H9 (cell line): ENCODE results near the gene NAIF1. TPM values are rescaled to one million over a fixed set of nuclear protein-coding genes. Genes with fewer than 3 reads are reported as not detected.
A peak's percentile ranks its signal among the peaks of the same experiment; 100 is the strongest.

ENCODE experiments used
- DNase-seq: peaks from one replicate; pipeline ENCODE4 v3.0.0-alpha.2; 2017
- H2AFZ ChIP-seq: one replicate; pipeline ENCODE4 v1.6.1; 2013; ENCODE audit warnings: mild to moderate bottlenecking, low read length, control low read depth, moderate library complexity
- H2AK5ac ChIP-seq: 2 replicates; pipeline ENCODE4 v1.6.1; 2013; ENCODE audit warnings: low read length, control low read depth, mixed read lengths; ENCODE audit not compliant: insufficient read length
- H2BK120ac ChIP-seq: one replicate; pipeline ENCODE4 v1.6.1; 2013; ENCODE audit warnings: low read depth, mild to moderate bottlenecking, low read length, control low read depth, inconsistent platforms; ENCODE audit not compliant: poor library complexity, severe bottlenecking
- H2BK12ac ChIP-seq: 2 replicates; pipeline ENCODE4 v1.6.1; 2013; ENCODE audit warnings: low read length, control low read depth, mixed read lengths, low read depth; ENCODE audit not compliant: insufficient read length
- H2BK15ac ChIP-seq: 2 replicates; pipeline ENCODE4 v1.6.1; 2013; ENCODE audit warnings: low read depth, low read length, control low read depth
- H2BK20ac ChIP-seq: one replicate; pipeline ENCODE4 v1.6.1; 2013; ENCODE audit warnings: low read depth, mild to moderate bottlenecking, low read length, control low read depth, inconsistent platforms; ENCODE audit not compliant: poor library complexity, severe bottlenecking
- H2BK5ac ChIP-seq: 2 replicates; pipeline ENCODE4 v1.6.1; 2013; ENCODE audit warnings: low read length, control low read depth, mixed read lengths; ENCODE audit not compliant: insufficient read length
- H3K14ac ChIP-seq: 2 replicates; pipeline ENCODE4 v1.6.1; 2013; ENCODE audit warnings: low read length, control low read depth; ENCODE audit not compliant: insufficient read depth
- H3K18ac ChIP-seq: 2 replicates; pipeline ENCODE4 v1.6.1; 2013; ENCODE audit warnings: low read depth, mild to moderate bottlenecking, mixed read lengths, low read length, control low read depth; ENCODE audit not compliant: insufficient read length
- H3K23ac ChIP-seq: 2 replicates; pipeline ENCODE4 v1.6.1; 2013; ENCODE audit warnings: low read length, control low read depth, mixed read lengths, low read depth; ENCODE audit not compliant: insufficient read length
- H3K23me2 ChIP-seq: 2 replicates; pipeline ENCODE4 v1.6.1; 2013; ENCODE audit warnings: low read depth, mild to moderate bottlenecking, mixed read lengths, low read length, control low read depth; ENCODE audit not compliant: insufficient read length, poor library complexity, severe bottlenecking
- H3K27ac ChIP-seq: 2 replicates; pipeline ENCODE4 v1.5.1; 2013; ENCODE audit warnings: low read length, control low read depth, mixed read lengths, low read depth; ENCODE audit not compliant: insufficient read length
- H3K27me3 ChIP-seq: 2 replicates; pipeline ENCODE4 v1.6.1; 2013; ENCODE audit warnings: low read length, control low read depth, inconsistent platforms; ENCODE audit not compliant: insufficient read depth
- H3K4ac ChIP-seq: 2 replicates; pipeline ENCODE4 v1.6.1; 2013; ENCODE audit warnings: low read depth, mild to moderate bottlenecking, control low read depth, inconsistent platforms, low read length, moderate library complexity
- H3K4me1 ChIP-seq: 2 replicates; pipeline ENCODE4 v1.6.1; 2013; ENCODE audit warnings: low read length, control low read depth, inconsistent platforms; ENCODE audit not compliant: insufficient read depth
- H3K4me2 ChIP-seq: 2 replicates; pipeline ENCODE4 v1.6.1; 2013; ENCODE audit warnings: low read length, control low read depth, mixed read lengths; ENCODE audit not compliant: insufficient read length, insufficient read depth
- H3K56ac ChIP-seq: 2 replicates; pipeline ENCODE4 v1.6.1; 2013; ENCODE audit warnings: low read depth, mild to moderate bottlenecking, mixed read lengths, low read length, control low read depth; ENCODE audit not compliant: insufficient read length
- H3K79me1 ChIP-seq: 2 replicates; pipeline ENCODE4 v1.6.1; 2013; ENCODE audit warnings: low read depth, mild to moderate bottlenecking, moderate library complexity, low read length, control low read depth, inconsistent platforms; ENCODE audit not compliant: insufficient read depth, poor library complexity, severe bottlenecking
- H3K79me2 ChIP-seq: 2 replicates; pipeline ENCODE4 v1.6.1; 2013; ENCODE audit warnings: low read length, control low read depth, inconsistent platforms; ENCODE audit not compliant: insufficient read depth
- H3K9ac ChIP-seq: 2 replicates; pipeline ENCODE4 v1.6.1; 2013; ENCODE audit warnings: low read length, control low read depth, mixed read lengths; ENCODE audit not compliant: insufficient read length; ENCODE audit errors: extremely low read depth
- H3K9me3 ChIP-seq: one replicate; pipeline ENCODE4 v1.6.1; 2013; ENCODE audit warnings: low read depth, low read length, inconsistent platforms; ENCODE audit not compliant: control insufficient read depth
- H3T11ph ChIP-seq: one replicate; pipeline ENCODE4 v1.6.1; 2013; ENCODE audit warnings: mild to moderate bottlenecking, low read length, control low read depth, inconsistent platforms
- H4K20me1 ChIP-seq: one replicate; pipeline ENCODE4 v1.6.1; 2013; ENCODE audit not compliant: control insufficient read depth, insufficient read length, insufficient read depth
- H4K5ac ChIP-seq: 2 replicates; pipeline ENCODE4 v1.6.1; 2013; ENCODE audit warnings: low read depth, mild to moderate bottlenecking, mixed read lengths, low read length, control low read depth; ENCODE audit not compliant: insufficient read length
- H4K8ac ChIP-seq: replicated peaks from 2 replicates; pipeline ENCODE4 v1.6.1; 2013; ENCODE audit warnings: low read length, control low read depth, mixed read lengths, low read depth; ENCODE audit not compliant: insufficient read length
- H4K91ac ChIP-seq: 2 replicates; pipeline ENCODE4 v1.6.1; 2013; ENCODE audit warnings: low read depth, mild to moderate bottlenecking, moderate library complexity, mixed read lengths, low read length, control low read depth; ENCODE audit not compliant: insufficient read length
- H3K27ac Mint-ChIP-seq, 3 experiments: 2 replicates in 2 of 3; 3 replicates in 1 of 3; pipeline ENCODE4 v1.8.0; 2020 to 2021; ENCODE audit warnings: mixed read lengths in 3 of 3, mild to moderate bottlenecking in 1 of 3, moderate library complexity in 1 of 3
- H3K27me3 Mint-ChIP-seq: 2 replicates; pipeline ENCODE4 v1.8.0; 2021; ENCODE audit warnings: low read depth, mild to moderate bottlenecking, moderate library complexity, mixed read lengths
- H3K36me3 Mint-ChIP-seq, 3 experiments: 2 replicates in 2 of 3; 3 replicates in 1 of 3; pipeline ENCODE4 v1.8.0; 2020 to 2021; ENCODE audit warnings: low read depth in 3 of 3, mixed read lengths in 3 of 3; ENCODE audit not compliant: insufficient read depth in 1 of 3
- H3K4me1 Mint-ChIP-seq, 2 experiments: 2 replicates each; pipeline ENCODE4 v1.8.0; 2020; ENCODE audit warnings: mixed read lengths in 2 of 2
- H3K4me3 Mint-ChIP-seq, 2 experiments: 2 replicates in 1 of 2; 3 replicates in 1 of 2; pipeline ENCODE4 v1.8.0; 2020 to 2021; ENCODE audit warnings: mild to moderate bottlenecking in 2 of 2, mixed read lengths in 2 of 2, moderate library complexity in 1 of 2
- H3K9me3 Mint-ChIP-seq, 2 experiments: 2 replicates in 1 of 2; 3 replicates in 1 of 2; pipeline ENCODE4 v1.8.0; 2020; ENCODE audit warnings: mild to moderate bottlenecking in 2 of 2, mixed read lengths in 2 of 2, moderate library complexity in 1 of 2
- CTCF ChIP-seq: fragments of 200-600 bp; sonication (generic); conservative IDR thresholded peaks from 3 replicates; pipeline ENCODE4 v1.8.0; 2021; ENCODE audit warnings: antibody characterized with exemption, mild to moderate bottlenecking
- WGBS: extraction: QIAGEN DNeasy Blood & Tissue Kit; methylation state at CpG from one replicate; pipeline ENCODE4 v1.1.7; 2013; ENCODE audit warnings: missing lambda C conversion rate, low lambda C conversion rate, mixed read lengths; ENCODE audit not compliant: insufficient read length; ENCODE audit errors: extremely low coverage; 5-methylcytosine and 5-hydroxymethylcytosine counted together
- total RNA-seq: library from RNA; stranded (reverse); gene quantifications from 2 replicates; pipeline ENCODE4 v1.2.1, GENCODE V29; 2021

NAIF1 gene
- total RNA-seq, 1 experiment from 2014 or later, result 6.3 TPM

GRCh38 chr9:128067645-128068385, 695 bp upstream of the NAIF1 start, which contains the start of gene SLC25A25:
TSS of gene SLC25A25 (plus strand) at chr9:128068232. CDS start at chr9:128068320, 88 bp downstream.
- H3K4me3 Mint-ChIP-seq, result peak within 1 kb of the TSS in 1 of 2 experiments; percentile 91; a peak in 4 of 5 replicates
- WGBS, result no CpG with 5 or more reads among the region's 67 CpGs

More at GRCh38 chr9:128067645-128068385, 695 bp upstream of the NAIF1 start, which contains the start of gene SLC25A25:
- Histone ChIP-seq H4K91ac (no peak within 1 kb of the TSS), H2BK20ac (no peak within 1 kb of the TSS), H3K4me1 (peaks cover 2% of the 10 kb centered on the region; the same call in 1 of the 2 replicates), H3K27ac (peak within 1 kb of the TSS; percentile 83), H2BK15ac (no peak within 1 kb of the TSS), H2BK120ac (no peak within 1 kb of the TSS), H4K8ac (no peak within 1 kb of the TSS), H2AFZ (no peak within 1 kb of the TSS), H3K79me1 (no peaks in the 10 kb centered on the region), H3K4me2 (peak within 1 kb of the TSS; percentile 92), H3K9me3 (no peaks in the 10 kb centered on the region), H2BK12ac (no peak within 1 kb of the TSS), H3K9ac (peak within 1 kb of the TSS; percentile 74), H3K27me3 (no peaks in the 10 kb centered on the region), H2AK5ac (no peak within 1 kb of the TSS), H4K20me1 (no peaks in the 10 kb centered on the region), H3K4ac (no peak within 1 kb of the TSS; the same call in 1 of the 2 replicates), H3K79me2 (peaks cover 5% of the 10 kb centered on the region; the same call in 1 of the 2 replicates), H4K5ac (no peak within 1 kb of the TSS), H3K23ac (no peak within 1 kb of the TSS), H3K14ac (peak within 1 kb of the TSS; percentile 78), H3K23me2 (peaks cover 16% of the 10 kb centered on the region), H3K18ac (peak within 1 kb of the TSS; percentile 82), H3K56ac (no peak within 1 kb of the TSS), H2BK5ac (peak within 1 kb of the TSS; percentile 11), H3T11ph (no peak within 1 kb of the TSS)
- H3K27me3 Mint-ChIP-seq, result no peaks in the 10 kb centered on the region
- no peak for TF ChIP-seq CTCF
- H3K4me1 Mint-ChIP-seq, result peaks cover 33 to 36% of the 10 kb centered on the region in 2 experiments
- peak; percentile 99 for DNase-seq
- H3K9me3 Mint-ChIP-seq, result no peaks in the 10 kb centered on the region
- H3K27ac Mint-ChIP-seq, result no peak within 1 kb of the TSS
- peaks cover 7 to 13% (median 9%) of the 10 kb centered on the region in 3 experiments; a peak in 6 of 7 replicates for H3K36me3 Mint-ChIP-seq
